Right forelimb (tissue), 1 donor: ENCODE data around the gene FAM13A.
"Not testable (repeated sequence)": the region's sequence is repeated elsewhere in the genome, so short reads cannot be mapped to it uniquely, and the experiment has no call there.

ENCODE experiments used
- DNase-seq: peaks from one replicate; pipeline ENCODE4 v3.0.0-alpha.2; 2018

FAM13A gene

DNA sequence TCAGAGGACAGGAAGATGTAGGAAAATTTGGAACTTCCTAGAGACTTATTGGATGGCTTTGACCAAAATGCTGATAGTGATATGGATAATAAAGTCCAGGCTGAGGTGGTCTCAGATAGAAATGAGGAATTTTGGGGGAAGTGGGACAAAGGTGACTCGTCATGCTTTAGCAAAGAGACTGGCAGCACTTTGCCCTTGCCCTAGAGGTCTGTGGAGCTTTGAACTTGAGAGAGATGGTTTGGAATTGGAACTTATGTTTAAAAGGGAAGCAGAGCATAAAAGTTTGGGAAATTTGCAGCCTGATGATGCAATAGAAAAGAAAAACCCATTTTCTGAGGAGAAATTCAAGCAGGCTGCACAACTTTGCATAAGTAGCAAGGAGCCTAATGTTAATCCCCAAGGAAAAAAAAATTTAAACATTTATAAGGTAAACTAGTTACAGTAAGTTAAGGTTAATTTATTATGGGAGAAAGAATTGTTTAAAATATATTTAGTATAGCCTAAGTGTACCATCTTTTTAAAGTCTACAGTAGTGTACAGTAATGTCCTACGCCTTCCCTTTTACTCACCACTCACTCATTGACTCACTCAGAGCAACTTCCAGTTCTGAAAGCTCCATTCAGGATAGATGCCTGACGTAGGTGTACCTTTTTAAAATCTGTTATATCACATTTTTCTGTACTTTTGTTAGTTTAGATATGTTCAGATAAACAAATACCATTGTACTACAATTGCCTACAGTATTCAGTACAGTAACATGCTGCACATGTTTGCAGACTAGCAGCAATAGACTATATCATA is 101.2 kb downstream of the FAM13A start:
- no peak for DNase-seq

DNA sequence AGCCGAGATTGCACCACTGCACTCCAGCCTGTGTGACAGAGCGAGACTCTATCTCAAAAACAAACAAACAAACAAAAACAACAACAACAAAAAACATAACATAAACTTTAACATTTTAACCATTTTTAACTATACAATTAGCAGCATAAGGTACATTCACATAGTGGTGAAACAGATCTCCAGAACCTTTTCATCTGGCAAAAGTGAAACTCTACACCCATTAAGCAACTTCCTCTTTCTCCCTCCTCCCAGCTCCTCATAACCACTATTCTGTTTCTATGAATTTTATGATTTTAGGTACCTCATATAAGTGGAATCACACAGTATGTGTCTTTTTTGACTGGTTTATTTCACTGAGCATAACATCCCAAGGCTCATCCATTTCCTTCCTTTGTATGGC is 103.6 kb downstream of the FAM13A start:
- no peak for DNase-seq

DNA sequence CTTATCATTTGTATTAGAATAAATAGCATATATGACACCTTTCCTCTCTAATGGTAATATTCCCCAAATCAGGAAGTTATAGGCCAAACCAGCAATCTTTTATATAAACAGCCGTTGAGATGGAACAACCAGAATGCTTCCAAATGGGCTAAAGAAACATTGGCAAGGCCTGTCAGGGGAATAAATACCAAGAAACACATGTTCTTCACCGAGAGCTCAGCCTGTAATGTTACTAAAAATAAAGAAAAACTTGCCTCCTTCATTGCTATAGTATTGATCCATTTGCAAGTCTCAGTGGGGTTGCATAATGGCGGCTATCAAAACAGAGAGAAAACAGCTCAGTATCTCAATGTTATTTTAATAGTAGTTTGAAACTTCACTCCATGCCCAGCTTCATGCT is 104.9 kb downstream of the FAM13A start:
- no peak for DNase-seq

DNA sequence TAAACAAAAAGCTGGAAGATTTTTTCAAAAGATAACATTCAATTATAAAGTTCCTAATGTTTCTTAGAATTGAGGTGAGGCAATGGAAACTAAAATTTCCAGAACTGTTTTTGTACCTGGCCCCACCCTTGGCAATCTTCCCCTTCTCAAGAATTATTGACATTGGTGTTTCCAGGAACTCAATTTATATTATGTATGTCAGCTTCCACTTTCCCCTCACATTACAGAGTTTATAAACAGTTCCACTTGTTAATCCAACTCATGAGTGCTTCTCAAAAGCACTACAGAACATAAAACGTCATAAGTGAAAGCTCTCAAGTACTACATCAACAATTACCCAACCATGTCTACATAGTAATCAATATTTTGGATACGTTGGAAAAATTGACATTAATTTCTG is 107.4 kb downstream of the FAM13A start:
- DNase-seq, result no peak

DNA sequence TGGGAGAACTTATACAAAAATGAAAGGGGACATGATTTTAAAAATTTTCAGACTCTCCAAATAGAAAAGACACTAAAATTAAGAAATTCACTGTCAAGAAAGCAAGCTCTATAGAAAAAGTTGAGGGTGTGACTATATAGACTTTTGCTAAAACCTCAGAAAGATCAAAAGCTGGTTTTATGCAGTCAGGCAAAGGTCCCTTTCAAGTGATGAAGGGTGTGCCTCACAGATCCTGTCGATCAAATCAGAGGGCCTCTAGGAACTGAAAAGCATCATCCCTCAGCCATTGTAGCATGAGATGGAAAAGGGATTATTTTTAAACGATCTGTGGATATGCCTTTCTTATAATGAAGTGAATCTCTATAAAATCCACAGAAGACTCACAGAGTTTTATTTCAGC is 116.5 kb downstream of the FAM13A start:
- DNase-seq, result no peak

DNA sequence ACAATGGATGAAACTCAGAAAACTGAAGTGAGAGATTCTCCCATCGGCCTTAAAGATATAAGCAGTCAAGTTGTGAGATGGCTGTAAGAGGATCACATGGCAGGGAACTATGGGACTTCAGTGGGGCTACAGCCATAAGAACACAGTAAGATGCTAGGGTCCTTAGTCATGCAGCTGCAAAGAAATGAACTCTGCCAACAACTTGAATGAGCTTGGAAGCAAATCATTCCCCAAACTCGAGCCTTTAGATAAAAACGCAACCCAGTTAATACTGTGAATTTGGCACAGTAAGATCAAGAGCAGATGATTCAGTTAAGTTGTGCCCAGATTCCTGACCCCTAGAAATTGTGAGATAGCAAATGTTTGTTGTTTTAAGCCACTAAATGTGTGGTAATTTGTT is 117.3 kb downstream of the FAM13A start:
- no peak for DNase-seq

DNA sequence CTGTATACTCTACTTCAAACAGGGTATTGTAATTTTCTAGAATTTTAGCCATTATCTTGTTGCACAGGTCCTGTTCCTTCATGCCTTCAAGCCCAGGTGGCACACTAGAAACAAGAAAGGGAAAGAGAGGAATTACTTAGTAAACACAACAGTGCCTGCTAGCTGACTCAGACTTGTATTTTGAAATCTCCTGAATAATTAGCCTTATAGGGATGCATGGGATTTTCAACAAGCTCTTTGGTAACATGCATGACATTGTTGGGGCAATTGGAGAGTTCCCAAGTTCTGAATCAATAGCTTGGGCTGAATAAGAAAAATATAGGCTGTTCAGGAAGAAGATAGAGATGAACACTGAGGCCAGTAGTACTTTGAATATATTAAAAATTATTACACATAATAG is 118.8 kb downstream of the FAM13A start:
- no peak for DNase-seq

DNA sequence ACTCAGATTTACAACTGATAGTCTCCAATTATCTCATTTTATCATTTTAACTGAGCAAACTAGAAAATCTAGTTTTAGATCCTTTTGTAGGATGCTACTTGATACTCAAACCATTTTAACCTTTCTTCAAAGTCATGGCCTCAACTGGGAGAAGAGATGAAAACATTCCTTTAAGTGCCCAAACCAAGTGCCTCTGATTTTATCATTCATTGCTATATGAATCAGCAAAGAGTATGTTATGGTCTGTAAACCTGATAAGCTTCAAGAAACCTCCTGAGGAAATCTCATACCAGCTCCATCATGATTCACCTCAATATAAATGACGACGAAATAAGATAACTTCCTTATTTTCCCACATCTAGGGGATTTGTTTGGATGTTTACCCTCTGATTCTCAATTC is 119.9 kb downstream of the FAM13A start:
- DNase-seq, result no peak

DNA sequence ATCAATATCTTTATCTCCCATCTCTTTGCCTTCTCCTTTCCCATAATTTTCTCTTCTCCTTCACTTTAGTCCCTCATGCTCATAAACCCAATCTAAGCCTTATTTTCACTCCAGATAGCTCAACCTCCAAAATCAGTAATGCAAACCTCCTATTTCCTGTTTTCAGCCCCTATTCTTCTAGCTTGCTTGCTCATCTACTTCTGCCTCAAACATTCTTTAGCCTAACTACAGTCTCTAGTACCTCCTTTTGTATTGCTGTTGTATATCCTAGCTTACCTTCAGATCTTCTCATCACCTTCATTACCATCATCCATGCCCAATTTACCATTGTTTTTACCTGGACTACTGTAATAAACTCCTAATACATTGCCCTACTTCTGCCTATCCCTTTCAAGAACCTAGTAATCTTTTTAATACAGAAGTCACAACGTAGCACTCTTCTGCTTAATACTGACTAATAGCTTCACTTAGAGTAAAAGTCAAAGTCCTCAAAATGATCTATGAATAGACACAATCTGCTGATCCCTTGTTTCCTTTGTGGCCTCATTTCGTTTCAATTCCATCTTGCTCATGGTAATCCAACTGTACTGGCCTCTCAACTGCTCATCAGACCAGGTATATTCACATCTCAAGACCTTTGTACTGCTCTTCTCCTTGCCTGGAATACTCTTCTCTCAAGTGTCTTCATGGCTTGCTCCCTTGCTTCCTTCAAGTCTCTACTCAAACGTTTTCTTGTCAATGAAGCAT is 123.4 kb downstream of the FAM13A start:
- no peak for DNase-seq

DNA sequence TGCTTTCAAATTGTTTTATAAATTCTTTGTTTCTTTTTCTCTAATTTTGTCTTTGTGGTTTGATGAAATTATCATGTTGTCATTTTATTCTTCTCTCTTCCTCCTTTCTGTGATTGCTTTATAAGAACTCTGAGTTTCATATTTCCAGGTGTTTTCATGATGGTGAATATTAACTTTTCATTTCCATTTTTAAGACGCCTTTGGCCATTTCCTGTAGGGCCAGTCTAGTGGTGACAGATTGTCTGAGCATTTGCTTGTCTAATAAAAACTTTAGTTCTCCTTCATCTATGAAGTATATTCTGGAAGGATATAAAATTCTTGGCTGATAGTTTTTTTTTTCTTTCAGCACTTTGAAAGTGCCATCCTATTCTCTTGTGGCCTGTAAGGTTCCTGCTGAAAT is 128.1 kb downstream of the FAM13A start:
- DNase-seq, result no peak

DNA sequence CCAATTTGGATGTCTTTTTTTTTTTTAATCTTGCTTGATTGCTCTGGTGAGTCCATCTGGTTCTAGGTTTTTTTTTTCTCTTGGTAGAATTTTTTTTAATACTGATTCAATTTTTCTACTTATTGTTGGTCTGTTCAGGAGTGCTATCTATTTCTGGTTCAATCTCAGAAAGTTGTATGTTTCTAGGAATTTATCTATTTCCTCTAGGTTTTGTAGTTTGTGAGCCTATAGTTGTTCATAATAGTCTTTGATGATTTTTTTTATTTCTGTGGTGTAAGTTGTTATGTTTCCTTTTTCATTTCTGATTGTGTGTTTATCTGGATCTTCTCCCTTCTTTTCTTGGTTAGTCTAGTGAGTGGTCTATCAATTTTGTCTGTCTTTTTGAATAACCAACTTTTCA is 129.6 kb downstream of the FAM13A start:
- no peak for DNase-seq

DNA sequence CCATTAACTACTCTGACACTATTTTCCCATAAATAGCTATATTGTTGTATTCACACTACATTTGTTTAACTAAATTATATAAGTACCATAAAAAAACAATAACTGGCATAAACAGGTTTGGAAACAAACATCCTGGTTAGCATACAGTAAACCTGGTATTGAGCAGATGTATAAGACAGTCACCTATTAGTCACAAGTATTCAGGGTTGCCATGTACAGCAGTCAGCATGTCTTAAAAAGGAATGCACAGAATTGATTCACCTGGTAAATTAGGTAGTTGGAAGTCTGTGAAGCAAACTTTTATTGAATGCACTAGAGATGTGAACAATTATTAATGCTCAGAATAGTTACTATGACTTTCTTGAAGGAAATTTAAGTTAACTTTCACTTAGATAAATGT is 137.9 kb downstream of the FAM13A start:
- DNase-seq, result no peak

DNA sequence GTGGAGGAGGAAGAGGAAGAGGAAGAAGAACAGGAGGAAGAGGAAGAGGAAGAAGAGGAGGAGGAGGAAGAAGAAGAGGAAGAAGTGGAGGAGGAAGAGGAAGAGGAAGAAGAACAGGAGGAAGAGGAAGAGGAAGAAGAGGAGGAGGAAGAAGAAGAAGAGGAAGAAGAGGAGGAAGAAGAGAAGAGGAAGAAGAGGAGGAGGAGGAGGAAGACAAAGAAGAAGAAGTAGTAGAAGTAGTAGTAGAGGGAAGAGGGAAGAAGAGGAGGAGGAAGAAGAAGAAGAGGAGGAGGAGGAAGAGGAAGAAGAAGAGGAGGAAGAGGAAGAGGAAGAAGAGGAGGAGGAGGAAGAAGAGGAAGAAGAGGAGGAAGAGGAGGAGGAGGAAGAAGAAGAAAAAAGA is 143.8 kb downstream of the FAM13A start:
- DNase-seq, result not testable (repeated sequence)

DNA sequence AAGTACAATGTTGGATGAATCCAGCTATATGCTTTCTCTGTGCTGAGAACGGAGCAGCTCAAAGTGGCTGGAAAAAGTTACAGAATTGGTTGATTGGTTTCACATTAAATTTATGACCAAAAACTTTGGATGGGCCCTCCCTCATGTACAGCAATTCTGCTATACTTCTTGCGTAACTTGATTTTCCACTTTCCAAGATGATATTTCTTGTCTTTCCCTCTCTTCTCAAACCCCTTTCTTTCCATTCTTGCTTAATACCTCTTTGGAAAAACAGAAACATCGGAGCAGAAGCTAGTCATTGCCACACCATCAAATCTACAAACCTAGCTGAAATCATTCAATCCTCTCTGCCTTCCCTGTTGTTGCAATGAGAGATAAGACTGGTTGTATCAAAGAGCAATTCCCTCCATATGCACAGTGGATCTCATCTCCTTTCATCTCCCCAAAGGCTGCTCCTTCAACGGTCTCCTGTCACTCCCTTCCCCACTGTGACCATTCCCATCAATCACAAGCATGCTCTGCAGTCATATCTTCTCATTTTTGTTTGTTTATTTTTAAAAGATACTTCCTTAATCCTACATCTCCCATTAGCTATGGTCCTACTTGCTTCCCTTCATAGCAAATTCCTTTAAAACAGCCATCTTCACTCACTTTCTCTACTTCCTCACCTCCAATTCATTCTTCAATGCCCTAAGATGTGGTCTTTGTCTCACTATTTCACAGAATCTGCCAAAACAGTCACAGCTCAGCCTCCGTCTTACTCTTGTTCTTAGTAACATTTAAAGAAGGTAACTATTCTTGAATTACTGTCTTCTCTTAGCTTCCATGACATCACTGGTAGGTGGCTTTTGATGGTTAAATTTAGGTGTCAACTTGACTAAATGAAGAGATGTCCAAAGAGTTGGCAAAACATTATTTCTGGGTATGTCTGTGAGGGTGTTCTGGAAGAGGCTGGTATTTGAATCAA is 145.5 kb downstream of the FAM13A start:
- no peak for DNase-seq

DNA sequence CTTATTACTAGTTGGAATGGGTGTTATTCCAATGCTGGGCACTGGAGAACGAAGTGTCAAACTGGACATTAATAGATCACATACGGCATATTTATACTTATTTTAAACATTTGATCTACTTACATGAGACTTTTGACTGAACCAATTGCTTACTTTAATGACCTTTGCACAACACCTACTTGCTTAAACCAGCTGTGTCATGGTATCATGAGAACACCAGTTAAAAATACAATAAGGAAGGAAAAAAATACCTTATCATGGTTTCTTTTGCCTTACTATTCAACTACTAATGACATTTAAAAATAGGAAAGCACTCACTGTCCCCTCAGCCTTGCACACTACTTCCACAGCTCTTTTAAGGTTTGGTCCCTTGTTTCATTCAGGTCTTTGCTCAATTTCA is 146.9 kb downstream of the FAM13A start:
- no peak for DNase-seq

DNA sequence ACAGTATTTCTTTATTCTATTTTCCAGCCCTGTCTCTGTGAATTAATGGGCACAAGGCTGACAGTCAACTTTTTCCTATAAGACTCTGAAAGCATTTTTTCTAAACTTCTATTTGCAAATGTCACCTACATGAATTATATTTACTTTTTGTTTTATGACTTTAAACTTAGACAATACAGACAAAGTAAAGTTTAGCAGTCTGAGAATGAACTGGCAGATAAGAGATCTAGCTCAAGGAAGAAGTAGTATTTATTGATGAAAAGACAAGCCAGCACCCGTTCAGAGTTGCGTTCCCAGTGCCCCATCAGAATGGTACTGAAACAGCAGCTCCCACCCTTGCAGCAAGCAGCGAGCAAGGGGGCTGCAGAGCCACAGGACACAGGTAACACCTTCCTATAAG is 148.5 kb downstream of the FAM13A start:
- DNase-seq, result no peak

DNA sequence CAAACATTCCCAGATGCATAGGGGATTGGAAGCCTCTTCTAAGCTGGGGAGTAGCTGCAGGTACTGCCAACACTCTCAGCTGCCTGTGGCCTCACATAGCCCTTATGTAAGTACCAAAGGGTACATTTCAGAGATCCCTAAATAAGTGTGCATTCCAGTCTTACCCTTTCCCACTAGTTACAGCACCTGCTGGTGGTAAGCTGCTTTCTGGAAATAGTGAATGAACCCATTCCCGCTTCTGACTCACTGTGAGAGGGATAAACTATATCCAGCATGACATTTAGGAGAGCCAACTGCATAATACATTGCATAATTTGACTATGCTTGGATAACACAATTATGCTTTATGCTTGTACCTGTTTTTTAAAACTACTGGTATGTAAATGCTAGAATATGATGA is 149.0 kb downstream of the FAM13A start:
- no peak for DNase-seq

DNA sequence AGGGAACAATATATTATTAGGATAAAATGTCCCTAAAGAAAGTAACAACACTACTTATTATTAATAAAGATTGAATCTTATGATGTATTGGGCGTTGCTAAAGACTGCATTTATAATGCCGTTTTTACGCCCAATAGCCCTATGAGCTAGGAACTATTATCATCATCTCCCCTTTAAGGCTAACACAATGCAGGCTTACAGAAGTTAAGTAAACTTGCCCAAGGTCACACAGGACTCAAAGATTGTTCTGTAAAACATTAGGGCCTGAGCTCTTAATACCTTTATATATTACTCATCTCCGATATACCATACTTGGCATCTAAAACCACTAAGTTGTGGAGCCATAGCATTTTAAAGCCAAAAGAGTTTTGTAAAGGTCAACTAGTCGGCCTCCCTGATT is 149.5 kb downstream of the FAM13A start:
- DNase-seq, result no peak

DNA sequence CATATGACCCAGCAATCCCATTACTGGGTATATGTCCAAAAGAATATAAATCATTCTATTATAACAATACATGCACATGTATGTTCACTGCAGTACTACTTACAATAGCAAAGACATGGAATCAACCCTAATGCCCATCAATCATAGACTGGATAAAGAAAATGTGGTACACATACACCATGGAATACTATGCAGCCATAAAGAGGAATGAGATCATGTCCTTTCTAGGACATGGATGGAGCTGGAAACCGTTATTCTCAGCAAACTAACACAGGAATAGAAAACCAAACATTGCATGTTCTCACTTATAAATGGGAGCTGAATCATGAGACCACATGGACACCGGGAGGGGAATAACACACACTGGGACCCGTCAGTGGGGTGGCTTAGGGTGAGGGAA is 152.7 kb downstream of the FAM13A start:
- not testable (repeated sequence) for DNase-seq

DNA sequence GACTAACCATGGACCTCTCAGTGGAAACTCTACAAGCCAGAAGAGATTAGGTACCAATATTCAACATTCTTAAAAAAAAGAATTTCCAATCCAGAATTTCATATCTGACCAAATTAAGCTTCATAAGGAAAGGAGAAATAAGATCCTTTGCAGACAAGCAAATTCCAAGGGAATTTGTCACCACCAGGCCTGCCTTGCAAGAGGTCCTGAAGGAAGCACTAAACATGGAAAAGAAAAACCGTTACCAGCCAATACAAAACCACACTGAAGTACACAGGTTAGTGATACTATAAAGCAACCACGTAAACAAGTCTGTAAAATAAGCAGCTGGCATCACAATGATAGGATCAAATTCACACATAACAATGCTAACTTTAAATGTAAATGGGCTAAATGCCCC is 156.6 kb downstream of the FAM13A start:
- no peak for DNase-seq

DNA sequence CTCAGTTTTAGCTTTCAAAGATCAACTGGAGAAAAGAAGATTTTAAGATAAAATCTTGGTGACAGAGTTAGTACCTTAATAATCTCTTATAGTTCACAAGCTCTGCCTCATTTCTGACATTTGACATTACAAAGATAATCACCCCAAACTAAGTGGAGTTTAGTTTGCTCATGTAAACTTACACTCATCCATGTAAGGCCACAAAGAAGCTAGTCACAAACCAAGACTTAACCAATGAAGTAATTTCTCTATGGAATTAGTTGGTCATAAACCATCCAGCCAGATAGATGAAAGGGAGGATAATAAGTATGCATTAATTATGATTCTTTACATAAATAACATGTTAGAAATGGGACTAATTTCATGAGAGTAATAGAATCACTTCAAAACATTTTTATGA is 159.2 kb downstream of the FAM13A start:
- DNase-seq, result no peak

DNA sequence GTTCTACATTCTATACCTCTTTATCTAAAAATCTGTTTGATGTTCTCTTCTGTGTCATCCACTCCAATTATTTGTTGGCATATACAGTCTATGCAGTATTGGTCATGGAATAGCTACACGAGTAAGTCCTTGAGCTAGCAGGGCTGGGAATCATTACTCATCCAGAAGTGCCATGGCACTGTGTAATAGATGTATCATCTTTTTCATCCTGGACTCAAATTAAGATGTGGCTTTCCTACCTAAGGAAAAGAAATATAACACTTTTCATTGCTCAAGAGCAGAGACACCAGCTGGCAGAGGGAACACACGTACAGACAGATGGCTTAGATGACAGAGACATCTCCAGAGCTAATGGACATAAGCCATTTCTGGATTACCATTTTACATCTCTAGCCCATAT is 159.8 kb downstream of the FAM13A start:
- no peak for DNase-seq

DNA sequence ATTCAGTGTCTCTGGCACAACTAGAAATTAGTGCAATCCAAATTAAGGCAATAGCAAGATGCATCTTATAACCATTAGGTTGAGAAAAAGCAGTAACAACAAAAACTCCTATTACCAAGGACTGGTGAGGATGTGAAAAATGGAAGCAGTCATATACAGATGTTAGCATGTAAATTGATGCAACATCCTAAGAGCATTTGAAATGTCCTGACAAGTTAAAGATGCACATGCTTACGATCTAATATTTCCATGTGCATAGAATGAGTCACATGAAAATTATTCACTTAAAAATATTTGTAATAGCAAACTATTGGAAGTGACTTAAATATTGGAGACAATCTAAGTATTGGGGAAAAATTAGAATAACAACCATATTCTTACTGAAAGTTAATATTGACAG is 163.0 kb downstream of the FAM13A start:
- no peak for DNase-seq
